Mesenchymal stem cell (in vitro differentiated cells and primary cell): ENCODE data around the gene SPEN.

Source experiments
- DNase-seq: peaks from one replicate; pipeline ENCODE4 v3.0.0-alpha.2; 2013
- H2AFZ ChIP-seq: one replicate; pipeline ENCODE4 v1.6.1; 2013; ENCODE audit warnings: low read depth, mild to moderate bottlenecking, control low read depth, inconsistent platforms, low read length, moderate library complexity
- H2AK5ac ChIP-seq: 2 replicates; pipeline ENCODE4 v1.6.1; 2013; ENCODE audit warnings: low read length, moderate library complexity, mild to moderate bottlenecking, inconsistent platforms; ENCODE audit not compliant: severe bottlenecking
- H2BK120ac ChIP-seq: one replicate; pipeline ENCODE4 v1.6.1; 2013; ENCODE audit warnings: low read depth, mild to moderate bottlenecking, inconsistent platforms, low read length, moderate library complexity
- H2BK12ac ChIP-seq, 2 experiments: one replicate each; pipeline ENCODE4 v1.6.1; 2013; ENCODE audit warnings: inconsistent platforms in 2 of 2, low read length in 2 of 2, mild to moderate bottlenecking in 2 of 2, moderate library complexity in 2 of 2, control low read depth in 1 of 2
- H2BK15ac ChIP-seq: one replicate; pipeline ENCODE4 v1.6.1; 2013; ENCODE audit warnings: mild to moderate bottlenecking, low read depth, inconsistent platforms; ENCODE audit not compliant: poor library complexity, severe bottlenecking
- H2BK5ac ChIP-seq: 2 replicates; pipeline ENCODE4 v1.6.1; 2013; ENCODE audit warnings: low read depth, mild to moderate bottlenecking, low read length, control low read depth, inconsistent platforms; ENCODE audit not compliant: poor library complexity, severe bottlenecking
- H3K14ac ChIP-seq, 2 experiments: one replicate each; pipeline ENCODE4 v1.6.1; 2013; ENCODE audit warnings: inconsistent platforms in 2 of 2, low read length in 2 of 2, control low read depth in 1 of 2, mild to moderate bottlenecking in 1 of 2, moderate library complexity in 1 of 2
- H3K18ac ChIP-seq, 2 experiments: one replicate each; pipeline ENCODE4 v1.6.1; 2013; ENCODE audit warnings: inconsistent platforms in 2 of 2, low read length in 2 of 2, control low read depth in 1 of 2, low read depth in 1 of 2, mild to moderate bottlenecking in 1 of 2
- H3K23ac ChIP-seq, 2 experiments: one replicate each; pipeline ENCODE4 v1.6.1; 2013; ENCODE audit warnings: inconsistent platforms in 2 of 2, low read length in 2 of 2, mild to moderate bottlenecking in 2 of 2, moderate library complexity in 2 of 2, control low read depth in 1 of 2
- H3K27ac ChIP-seq: 2 replicates; pipeline ENCODE4 v1.5.1; 2013; ENCODE audit warnings: mild to moderate bottlenecking, moderate library complexity, low read length, control low read depth, inconsistent platforms; ENCODE audit not compliant: poor library complexity, severe bottlenecking
- H3K27me3 ChIP-seq, 2 experiments: 2 replicates each; pipeline versions ENCODE4 v1.6.1 to v1.7.0; 2013; ENCODE audit warnings: low read length in 2 of 2, mild to moderate bottlenecking in 2 of 2, moderate library complexity in 2 of 2, control low read depth in 1 of 2, inconsistent platforms in 1 of 2; ENCODE audit not compliant: control insufficient read depth in 1 of 2, insufficient read depth in 1 of 2
- H3K36me3 ChIP-seq, 2 experiments: 2 replicates each; pipeline versions ENCODE4 v1.6.1 to v1.7.0; 2013; ENCODE audit warnings: low read length in 2 of 2, control low read depth in 1 of 2, inconsistent platforms in 1 of 2, low read depth in 1 of 2, mild to moderate bottlenecking in 1 of 2; ENCODE audit not compliant: insufficient read depth in 2 of 2, control insufficient read depth in 1 of 2
- H3K4ac ChIP-seq, 2 experiments: one replicate each; pipeline ENCODE4 v1.6.1; 2013; ENCODE audit warnings: inconsistent platforms in 2 of 2, low read length in 2 of 2, mild to moderate bottlenecking in 2 of 2, moderate library complexity in 2 of 2, control low read depth in 1 of 2, low read depth in 1 of 2
- H3K4me1 ChIP-seq: 2 replicates; pipeline ENCODE4 v1.6.1; 2013; ENCODE audit warnings: low read depth, low read length, control low read depth; ENCODE audit not compliant: control insufficient read depth, insufficient read depth
- H3K4me2 ChIP-seq: 2 replicates; pipeline ENCODE4 v1.6.1; 2013; ENCODE audit warnings: low read length, mild to moderate bottlenecking, inconsistent platforms; ENCODE audit not compliant: poor library complexity, severe bottlenecking
- H3K4me3 ChIP-seq, 2 experiments: 2 replicates each; pipeline versions ENCODE4 v1.5.1 to v1.7.0; 2013; ENCODE audit warnings: low read length in 2 of 2, mild to moderate bottlenecking in 2 of 2, control low read depth in 1 of 2, low read depth in 1 of 2; ENCODE audit not compliant: insufficient read depth in 1 of 2
- H3K79me1 ChIP-seq: replicated peaks from 2 replicates; pipeline ENCODE4 v1.6.1; 2013; ENCODE audit warnings: mild to moderate bottlenecking, control low read depth, low read length, inconsistent platforms; ENCODE audit not compliant: poor library complexity, severe bottlenecking
- H3K9ac ChIP-seq: 2 replicates; pipeline ENCODE4 v1.7.0; 2013; ENCODE audit warnings: mild to moderate bottlenecking, low read length, moderate library complexity
- H3K9me3 ChIP-seq: 2 replicates; pipeline ENCODE4 v1.7.0; 2013; ENCODE audit warnings: mild to moderate bottlenecking, low read length; ENCODE audit not compliant: control insufficient read depth
- H4K8ac ChIP-seq: one replicate; pipeline ENCODE4 v1.6.1; 2013; ENCODE audit warnings: inconsistent platforms, mild to moderate bottlenecking, low read length, moderate library complexity
- H4K91ac ChIP-seq: one replicate; pipeline ENCODE4 v1.6.1; 2013; ENCODE audit warnings: mild to moderate bottlenecking, low read length, inconsistent platforms
- WGBS: methylation state at CpG from one replicate; pipeline ENCODE4 v1.1.7; 2013; ENCODE audit warnings: mixed read lengths; 5-methylcytosine and 5-hydroxymethylcytosine counted together

SPEN gene

GRCh38 chr1:15834406-15835204 lies 12.9 kb upstream of the SPEN start:
- H2BK12ac ChIP-seq = peak overlapping the region; percentile 10 to 84
- H2BK120ac ChIP-seq = peak overlapping the region; percentile 97
- peaks cover 11% of the 10 kb centered on the region for H3K4me1 ChIP-seq
- H3K4ac ChIP-seq = peak overlapping the region; percentile 99 to 100
- peak overlapping the region; percentile 90 for H2AK5ac ChIP-seq
- H2BK15ac ChIP-seq = peak overlapping the region; percentile 99
- DNase-seq = peak; percentile 94
- peak overlapping the region; percentile 71 to 97 for H3K4me3 ChIP-seq
- H4K8ac ChIP-seq = peak overlapping the region; percentile 97
- no peaks in the 10 kb centered on the region for H3K36me3 ChIP-seq
- peak overlapping the region; percentile 74 to 96 for H3K14ac ChIP-seq
- H4K91ac ChIP-seq = peak overlapping the region; percentile 97
- peak overlapping the region; percentile 64 for H2AFZ ChIP-seq
- no peaks in the 10 kb centered on the region for H3K9me3 ChIP-seq
- peak overlapping the region; percentile 97 for H3K4me2 ChIP-seq
- peak overlapping the region in 1 of 2 experiments; percentile 98 for H3K23ac ChIP-seq
- H2BK5ac ChIP-seq = peak overlapping the region; percentile 99
- no peaks in the 10 kb centered on the region for H3K27me3 ChIP-seq
- H3K18ac ChIP-seq = peak overlapping the region; percentile 96 to 100
- H3K79me1 ChIP-seq = peaks cover 11% of the 10 kb centered on the region
- peak overlapping the region; percentile 100 for H3K27ac ChIP-seq
- H3K9ac ChIP-seq = peak overlapping the region; percentile 97
- WGBS = under 1% methylated on average over 70 of the region's 77 CpGs

GRCh38 chr1:15835205-15835740 lies 12.2 kb upstream of the SPEN start:
- peak overlapping the region; percentile 84 to 96 for H2BK12ac ChIP-seq
- H3K23ac ChIP-seq = peak overlapping the region in 1 of 2 experiments; percentile 93
- H3K9ac ChIP-seq = peak overlapping the region; percentile 97
- peak overlapping the region; percentile 97 for H4K91ac ChIP-seq
- H2BK15ac ChIP-seq = peak overlapping the region; percentile 99
- H3K4ac ChIP-seq = peak overlapping the region; percentile 99 to 100
- peak overlapping the region; percentile 18 for H2AFZ ChIP-seq
- WGBS = under 1% methylated on average over 31 of the region's 37 CpGs
- H3K4me3 ChIP-seq = peak overlapping the region; percentile 71 to 97
- H3K4me1 ChIP-seq = peaks cover 11% of the 10 kb centered on the region
- peak overlapping the region; percentile 100 for H3K27ac ChIP-seq
- peak overlapping the region; percentile 99 for H2BK5ac ChIP-seq
- peak overlapping the region; percentile 74 to 91 for H3K14ac ChIP-seq
- no peaks in the 10 kb centered on the region for H3K27me3 ChIP-seq
- no peak for DNase-seq
- H4K8ac ChIP-seq = peak overlapping the region; percentile 79
- H3K4me2 ChIP-seq = peak overlapping the region; percentile 97
- peaks cover 11% of the 10 kb centered on the region for H3K79me1 ChIP-seq
- peak overlapping the region; percentile 99 for H2AK5ac ChIP-seq
- H3K18ac ChIP-seq = peak overlapping the region; percentile 96 to 100
- H3K36me3 ChIP-seq = no peaks in the 10 kb centered on the region
- peak overlapping the region; percentile 97 for H2BK120ac ChIP-seq
- no peaks in the 10 kb centered on the region for H3K9me3 ChIP-seq

- peak overlapping the region; percentile 99 for H2BK5ac ChIP-seq
- WGBS = 8% methylated on average over 65 of the region's 66 CpGs
These were observed 11.6 kb upstream of the SPEN start for GRCh38 chr1:15835741-15836510.

More at GRCh38 chr1:15835741-15836510, 11.6 kb upstream of the SPEN start:
- Histone ChIP-seq H3K4me2 (peak overlapping the region; percentile 97), H2AFZ (peak overlapping the region; percentile 90), H3K14ac (peak overlapping the region in 1 of 2 experiments; percentile 98), H3K4me1 (peaks cover 11% of the 10 kb centered on the region), H3K9ac (peak overlapping the region; percentile 97), H3K9me3 (no peaks in the 10 kb centered on the region), H2BK15ac (peak overlapping the region; percentile 99), H3K18ac (peak overlapping the region; percentile 96 to 100), H2AK5ac (peak overlapping the region; percentile 99), H3K23ac (no peak overlapping the region), H3K27ac (peak overlapping the region; percentile 100), H3K36me3 (no peaks in the 10 kb centered on the region), H3K4me3 (peak overlapping the region; percentile 71 to 97), H3K4ac (peak overlapping the region; percentile 99 to 100), H2BK12ac (peak overlapping the region in 1 of 2 experiments; percentile 84), H4K91ac (peak overlapping the region; percentile 97), H4K8ac (peak overlapping the region; percentile 97), H3K27me3 (no peaks in the 10 kb centered on the region), H3K79me1 (peaks cover 11% of the 10 kb centered on the region), H2BK120ac (peak overlapping the region; percentile 97)
- peak; percentile 99 for DNase-seq
